HG03280 (cell line): ENCODE measurements around the gene RPL35.

Experiments
- ATAC-seq: cut with Tn5 transposase; IDR thresholded peaks from one replicate; pipeline ENCODE4 v1.9.1; 2021; ENCODE audit warnings: mild to moderate bottlenecking, moderate library complexity; ENCODE audit not compliant: unreplicated experiment

The RPL35 gene

DNA sequence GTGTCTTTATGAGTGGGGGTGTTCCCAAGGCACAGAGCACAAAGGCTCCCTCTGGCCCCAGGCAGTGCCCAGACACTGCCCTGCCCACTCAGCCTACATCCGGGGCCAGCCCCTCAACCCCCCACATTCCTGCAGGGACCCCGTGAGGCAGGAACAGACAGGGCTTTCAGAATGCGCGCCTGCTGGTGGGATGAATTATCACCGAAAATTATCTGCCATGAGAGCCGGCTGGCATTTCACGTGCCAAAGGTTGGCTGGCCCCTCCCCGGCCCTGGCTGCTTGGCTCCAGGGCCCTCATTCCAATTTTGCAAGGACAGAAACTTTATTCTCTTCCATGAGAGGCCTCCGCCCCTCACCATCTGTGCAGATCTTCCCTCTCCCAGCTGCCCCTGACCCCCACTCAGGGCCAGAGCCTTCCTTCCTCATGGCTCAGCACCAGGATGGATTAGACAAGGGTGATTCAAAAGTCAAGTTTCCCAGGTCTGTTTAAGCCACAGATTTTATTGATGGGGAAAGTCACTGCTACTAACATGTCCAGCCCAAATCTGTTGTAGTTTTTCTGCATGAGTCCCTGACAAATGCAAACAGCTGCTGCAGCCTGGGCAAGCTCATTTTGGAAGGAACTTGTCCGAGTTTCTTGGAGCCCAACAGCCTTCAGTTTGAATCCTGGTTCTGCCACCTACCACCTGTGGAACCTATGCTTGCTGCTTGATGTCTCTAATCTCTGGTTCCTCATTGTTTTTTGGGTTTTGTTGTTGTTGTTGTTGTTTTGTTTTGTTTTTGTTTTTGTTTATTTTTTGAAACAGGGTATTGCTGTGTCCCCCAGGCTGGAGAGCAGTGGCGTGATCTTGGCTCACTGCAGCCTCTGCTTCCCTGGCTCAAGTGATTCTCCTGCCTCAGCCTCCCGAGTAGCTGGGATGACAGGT is 40.8 kb downstream of the RPL35 start:
- ATAC-seq, result no peak

GRCh38 chr9:124818431-124819281 is 43.1 kb downstream of the RPL35 start:
- ATAC-seq, result no peak

DNA sequence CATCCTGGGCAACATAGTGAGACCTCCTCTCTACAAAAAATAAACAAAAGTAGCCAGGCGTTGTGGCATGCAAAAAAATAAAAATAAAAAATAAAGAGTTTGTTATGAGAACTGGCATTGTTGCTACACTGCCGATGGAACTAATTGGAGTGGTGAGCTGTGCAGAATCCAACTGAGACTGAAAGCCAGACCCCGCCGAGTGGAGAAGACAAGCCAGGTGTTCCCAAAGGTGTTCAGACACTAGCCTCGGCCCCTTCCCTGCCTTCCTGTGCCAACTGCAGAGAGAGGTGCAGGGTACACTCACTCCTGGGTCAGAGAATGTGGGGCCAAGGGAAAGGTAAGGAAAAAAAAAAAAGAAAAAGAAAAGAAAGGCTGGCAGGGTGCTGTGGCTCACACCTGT is 46.2 kb downstream of the RPL35 start:
- no peak for ATAC-seq

GRCh38 chr9:124814164-124814535 is 47.6 kb downstream of the RPL35 start:
- no peak for ATAC-seq

- ATAC-seq, result no peak
These were observed 48.1 kb downstream of the RPL35 start for GRCh38 chr9:124813501-124814163.

- no peak for ATAC-seq
These were observed 48.7 kb downstream of the RPL35 start for GRCh38 chr9:124813041-124813440.

DNA sequence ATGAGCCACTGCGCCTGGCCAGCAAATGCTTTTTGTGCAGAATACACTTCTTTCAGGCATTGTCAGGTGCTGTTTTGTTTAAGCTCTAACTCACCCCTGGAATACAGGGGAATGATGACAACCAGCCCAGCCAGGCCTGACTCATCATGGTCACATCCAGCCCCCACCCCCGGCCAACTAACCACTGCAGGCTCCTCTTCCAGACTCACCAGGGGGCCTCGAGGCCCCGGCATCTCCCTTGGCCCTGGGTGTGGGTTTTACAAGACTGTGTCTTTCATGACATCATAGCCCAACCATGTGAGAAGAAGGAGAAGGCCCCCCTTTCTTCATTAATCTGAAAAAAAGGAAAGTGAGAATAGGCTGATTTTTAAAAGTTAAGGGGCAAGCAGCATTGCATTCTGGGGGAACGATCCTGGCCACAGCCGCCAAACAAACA is 49.3 kb downstream of the RPL35 start:
- no peak for ATAC-seq

- ATAC-seq, result no peak
These were observed 50.9 kb downstream of the RPL35 start for GRCh38 chr9:124810663-124811355.

DNA sequence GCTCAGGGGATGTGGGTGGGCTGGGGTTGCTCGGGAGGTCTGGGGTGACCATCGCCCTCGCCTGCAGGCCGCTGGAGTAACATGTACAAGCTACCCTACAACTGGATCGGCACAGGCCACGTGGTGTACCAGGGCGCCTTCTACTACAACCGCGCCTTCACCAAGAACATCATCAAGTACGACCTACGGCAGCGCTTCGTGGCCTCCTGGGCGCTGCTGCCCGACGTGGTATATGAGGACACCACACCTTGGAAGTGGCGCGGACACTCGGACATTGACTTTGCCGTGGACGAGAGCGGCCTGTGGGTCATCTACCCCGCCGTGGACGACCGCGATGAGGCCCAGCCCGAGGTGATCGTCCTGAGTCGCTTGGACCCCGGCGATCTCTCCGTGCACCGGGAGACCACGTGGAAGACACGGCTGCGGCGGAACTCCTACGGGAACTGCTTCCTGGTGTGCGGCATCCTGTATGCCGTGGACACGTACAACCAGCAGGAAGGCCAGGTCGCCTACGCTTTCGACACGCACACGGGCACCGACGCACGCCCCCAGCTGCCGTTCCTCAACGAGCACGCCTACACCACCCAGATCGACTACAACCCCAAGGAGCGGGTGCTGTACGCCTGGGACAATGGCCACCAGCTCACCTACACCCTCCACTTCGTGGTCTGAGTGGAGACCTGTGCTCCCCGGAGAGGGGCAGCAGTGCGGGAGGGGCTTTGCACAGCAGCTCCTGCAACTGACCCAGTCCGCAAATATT is 51.8 kb downstream of the RPL35 start:
- no peak for ATAC-seq

GRCh38 chr9:124809211-124809610 is 52.5 kb downstream of the RPL35 start:
- no peak for ATAC-seq

GRCh38 chr9:124808246-124808956 is 53.4 kb downstream of the RPL35 start:
- no peak for ATAC-seq
